NCI-H82 (cell line): ENCODE measurements around the gene SCN1B.
A peak's percentile ranks its signal among the peaks of the same experiment; 100 is the strongest.
"Not testable (repeated sequence)": the region's sequence is repeated elsewhere in the genome, so short reads cannot be mapped to it uniquely, and the experiment has no call there.

Source experiments
- DNase-seq: peaks from one replicate; lab custom pipeline; 2025; lab: John Stamatoyannopoulos, UW

SCN1B gene

GRCh38 chr19:35000647-35001501, 29.4 kb upstream of the SCN1B start:
- DNase-seq, result peak; percentile 67

GRCh38 chr19:35002037-35002535, 28.2 kb upstream of the SCN1B start:
- no peak for DNase-seq

- no peak for DNase-seq
Measured at GRCh38 chr19:35004517-35005255, 25.6 kb upstream of the SCN1B start.

- no peak for DNase-seq
Measured at GRCh38 chr19:35005256-35005977, 24.9 kb upstream of the SCN1B start.

GRCh38 chr19:35006007-35006341, 24.3 kb upstream of the SCN1B start:
- not testable (repeated sequence) for DNase-seq

- DNase-seq, result no peak
Measured at GRCh38 chr19:35006342-35006998, 23.8 kb upstream of the SCN1B start.

- no peak for DNase-seq
Measured at GRCh38 chr19:35006999-35007365, 23.3 kb upstream of the SCN1B start.

- not testable (repeated sequence) for DNase-seq
Measured at GRCh38 chr19:35007427-35007826, 22.8 kb upstream of the SCN1B start.

- DNase-seq, result no peak
Measured at GRCh38 chr19:35008891-35009341, 21.4 kb upstream of the SCN1B start.

GRCh38 chr19:35009424-35010415, 20.6 kb upstream of the SCN1B start:
- no peak for DNase-seq

- DNase-seq, result no peak
Measured at GRCh38 chr19:35011091-35011689, 19.1 kb upstream of the SCN1B start.

GRCh38 chr19:35011737-35012682, 18.3 kb upstream of the SCN1B start:
- DNase-seq, result no peak

- DNase-seq, result peak; percentile 67
Measured at GRCh38 chr19:35013041-35013819, 17.0 kb upstream of the SCN1B start.

GRCh38 chr19:35013820-35014754, 16.2 kb upstream of the SCN1B start:
- DNase-seq, result no peak

- DNase-seq, result not testable (repeated sequence)
Measured at GRCh38 chr19:35014774-35015173, 15.5 kb upstream of the SCN1B start.

GRCh38 chr19:35015270-35015953, 14.9 kb upstream of the SCN1B start:
- DNase-seq, result peak; percentile 16

GRCh38 chr19:35015954-35016351, 14.3 kb upstream of the SCN1B start:
- no peak for DNase-seq
